Stimulated activated CD8-positive, alpha-beta memory T cell treated with anti-CD3 and anti-CD28 coated beads, Interleukin-15, amount 100 ng/mL, for 24 hours (primary cell): ENCODE data around the gene B3GALT2.
"Not testable (repeated sequence)": the region's sequence is repeated elsewhere in the genome, so short reads cannot be mapped to it uniquely, and the experiment has no call there.

Source experiments
- DNase-seq: peaks from one replicate; pipeline ENCODE4 v3.0.0-alpha.2; 2020; ENCODE audit warnings: low read depth

Gene B3GALT2

GRCh38 chr1:193185901-193186731, at the start of gene B3GALT2:
Gene B3GALT2 (minus strand): TSS chr1:193186613. CDS start chr1:193181562, 5,051 bp downstream.
- DNase-seq = no peak

- DNase-seq = no peak
These were observed 48.1 kb upstream of the B3GALT2 start for GRCh38 chr1:193234530-193234929.

- DNase-seq = not testable (repeated sequence)
These were observed 44.7 kb upstream of the B3GALT2 start for GRCh38 chr1:193231146-193231545.

GRCh38 chr1:193229136-193229535, 42.7 kb upstream of the B3GALT2 start:
- no peak for DNase-seq

GRCh38 chr1:193222056-193222615, 35.7 kb upstream of the B3GALT2 start:
- no peak for DNase-seq

GRCh38 chr1:193221651-193222050, 35.2 kb upstream of the B3GALT2 start:
- DNase-seq = no peak

GRCh38 chr1:193219391-193219790, 33.0 kb upstream of the B3GALT2 start:
- no peak for DNase-seq

- no peak for DNase-seq
These were observed 30.5 kb upstream of the B3GALT2 start for GRCh38 chr1:193216920-193217319.

GRCh38 chr1:193213998-193214397, 27.6 kb upstream of the B3GALT2 start:
- DNase-seq = no peak

GRCh38 chr1:193212637-193213036, 26.2 kb upstream of the B3GALT2 start:
- no peak for DNase-seq

- DNase-seq = no peak
These were observed 25.1 kb upstream of the B3GALT2 start for GRCh38 chr1:193211539-193211938.

GRCh38 chr1:193210996-193211395, 24.6 kb upstream of the B3GALT2 start:
- DNase-seq = no peak

- no peak for DNase-seq
These were observed 14.6 kb upstream of the B3GALT2 start for GRCh38 chr1:193201021-193201420.

- DNase-seq = no peak
These were observed 13.5 kb upstream of the B3GALT2 start for GRCh38 chr1:193199940-193200339.

GRCh38 chr1:193192586-193192985, 6.2 kb upstream of the B3GALT2 start:
- no peak for DNase-seq

GRCh38 chr1:193190096-193190744, 3.8 kb upstream of the B3GALT2 start:
- DNase-seq = no peak

GRCh38 chr1:193189442-193190095, 3.2 kb upstream of the B3GALT2 start:
- no peak for DNase-seq

GRCh38 chr1:193188915-193189314, 2.5 kb upstream of the B3GALT2 start:
- DNase-seq = not testable (repeated sequence)

GRCh38 chr1:193187114-193187513, 701 bp upstream of the B3GALT2 start:
- DNase-seq = no peak

GRCh38 chr1:193185211-193185610, 1.2 kb downstream of the B3GALT2 start:
- no peak for DNase-seq

GRCh38 chr1:193184776-193185175, 1.6 kb downstream of the B3GALT2 start:
- DNase-seq = no peak

GRCh38 chr1:193183019-193183627, 3.3 kb downstream of the B3GALT2 start:
- DNase-seq = no peak
